Stimulated activated CD8-positive, alpha-beta memory T cell treated with anti-CD3 and anti-CD28 coated beads, Interleukin-12 subunit alpha, Interleukin-12 subunit beta, amount 100 ng/mL, for 24 hours (primary cell): ENCODE data around the gene CTAG1A.
"Not testable (repeated sequence)": the region's sequence is repeated elsewhere in the genome, so short reads cannot be mapped to it uniquely, and the experiment has no call there.

Experiments
- DNase-seq: peaks from one replicate; pipeline ENCODE4 v3.0.0-alpha.2; 2020; ENCODE audit errors: extremely low read depth

CTAG1A gene

GRCh38 chrX:154613586-154613985 is 28.7 kb downstream of the CTAG1A start:
- not testable (repeated sequence) for DNase-seq

- not testable (repeated sequence) for DNase-seq
Observed at GRCh38 chrX:154619182-154619581, 34.2 kb downstream of the CTAG1A start, which contains the start of gene CTAG1B. Gene CTAG1B (minus strand): TSS chrX:154619282. CDS start chrX:154619218, 64 bp downstream.

- DNase-seq, result not testable (repeated sequence)
Observed at GRCh38 chrX:154620767-154621414, 36.0 kb downstream of the CTAG1A start.

- not testable (repeated sequence) for DNase-seq
Observed at GRCh38 chrX:154628960-154629359, 44.0 kb downstream of the CTAG1A start.

DNA sequence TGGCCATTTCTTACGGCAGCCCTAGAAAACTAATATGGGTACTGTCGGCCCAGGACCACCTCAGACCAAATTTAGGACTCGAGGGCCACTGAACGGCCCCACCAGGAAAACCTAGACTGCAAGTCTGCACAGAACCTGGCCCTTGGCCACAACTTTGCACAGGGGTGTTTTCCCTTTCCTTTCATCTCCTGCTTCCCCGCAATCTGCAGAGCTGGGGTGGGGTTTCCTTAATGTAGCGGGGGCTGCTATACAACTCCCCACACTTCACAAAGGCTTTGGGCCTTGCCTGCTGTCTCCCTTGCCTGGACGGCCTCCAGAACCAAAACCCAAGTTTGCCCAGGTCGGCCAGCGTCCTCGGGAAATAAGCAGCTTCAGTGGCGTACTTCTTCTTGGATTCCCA is 46.0 kb downstream of the CTAG1A start:
- DNase-seq, result not testable (repeated sequence)

DNA sequence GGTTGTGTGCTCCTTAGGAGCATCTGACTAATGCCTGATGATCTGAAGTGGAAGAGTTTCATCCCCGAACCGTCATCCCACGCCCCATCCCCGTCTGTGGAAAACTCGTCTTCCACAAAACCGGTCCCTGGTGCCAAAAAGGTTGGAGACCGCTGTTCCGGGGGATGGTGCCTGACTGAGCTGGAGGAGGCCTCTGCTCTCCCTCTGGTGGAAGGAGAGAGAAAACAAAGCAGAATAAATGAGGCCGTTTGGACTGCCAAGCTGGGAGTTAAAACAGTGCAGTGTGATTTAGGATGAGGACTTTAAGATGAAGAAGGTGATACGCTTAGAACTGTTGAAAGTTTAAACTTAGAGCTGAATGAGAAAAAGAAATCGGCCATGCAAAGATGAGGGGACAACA is 48.7 kb downstream of the CTAG1A start:
- not testable (repeated sequence) for DNase-seq
